Medulla oblongata (tissue), 1 donor: ENCODE data around the gene AKAP13.

ENCODE experiments used
- DNase-seq: peaks from one replicate; pipeline ENCODE4 v3.0.0-alpha.2; 2015; ENCODE audit errors: extremely low spot score

Gene AKAP13

DNA sequence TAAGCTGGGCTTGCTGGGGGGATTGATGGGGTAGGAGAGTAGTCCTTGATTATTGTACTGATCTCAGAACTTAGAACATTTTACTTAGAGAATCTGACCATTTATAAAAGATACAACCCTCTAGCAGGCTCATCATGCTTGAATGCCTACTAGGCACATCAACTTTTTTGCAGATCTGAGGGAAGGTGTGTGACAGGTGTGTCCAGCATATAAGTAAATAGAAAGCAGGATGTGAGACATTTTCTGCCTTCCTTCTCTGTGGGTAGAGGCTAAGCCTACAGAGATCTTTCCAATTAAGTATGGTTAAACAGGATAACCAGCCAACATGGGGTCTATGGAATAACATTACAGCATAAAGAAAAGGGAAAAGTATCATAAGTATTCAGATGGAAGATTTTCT lies 159.1 kb downstream of the AKAP13 start:
- DNase-seq = no peak

DNA sequence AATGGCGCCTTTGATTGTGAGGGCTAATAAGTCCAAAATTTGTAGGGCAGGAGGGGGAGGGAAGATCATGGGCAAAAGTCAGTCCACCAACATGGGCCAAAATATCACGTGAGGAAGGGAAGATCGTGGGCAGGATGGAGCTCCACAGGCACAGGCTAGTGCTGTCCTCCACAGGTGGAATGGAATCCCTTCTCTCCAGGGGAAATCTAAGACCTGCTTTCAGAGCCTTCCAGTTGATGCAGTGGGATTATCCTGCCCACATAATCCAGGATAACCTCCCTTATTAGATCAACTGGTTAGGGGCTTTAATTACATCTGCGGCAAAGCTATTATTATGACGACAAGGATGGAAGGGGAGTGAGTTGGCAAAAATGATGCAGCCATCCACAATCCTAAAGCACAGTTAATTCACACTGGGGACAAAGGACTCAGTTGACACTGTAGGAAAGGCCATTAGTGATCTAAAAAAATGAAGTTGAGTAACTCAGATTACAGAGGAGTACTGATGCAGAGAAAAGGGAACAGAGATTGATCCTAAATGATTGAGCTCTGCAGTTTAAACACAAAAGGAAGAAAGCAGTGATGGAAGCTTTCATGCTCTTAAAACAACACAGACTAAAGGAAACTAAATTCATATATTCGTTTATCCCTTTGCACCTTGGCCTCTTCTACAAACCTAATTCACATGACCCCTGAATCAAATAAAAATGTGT lies 159.8 kb downstream of the AKAP13 start:
- DNase-seq = no peak

DNA sequence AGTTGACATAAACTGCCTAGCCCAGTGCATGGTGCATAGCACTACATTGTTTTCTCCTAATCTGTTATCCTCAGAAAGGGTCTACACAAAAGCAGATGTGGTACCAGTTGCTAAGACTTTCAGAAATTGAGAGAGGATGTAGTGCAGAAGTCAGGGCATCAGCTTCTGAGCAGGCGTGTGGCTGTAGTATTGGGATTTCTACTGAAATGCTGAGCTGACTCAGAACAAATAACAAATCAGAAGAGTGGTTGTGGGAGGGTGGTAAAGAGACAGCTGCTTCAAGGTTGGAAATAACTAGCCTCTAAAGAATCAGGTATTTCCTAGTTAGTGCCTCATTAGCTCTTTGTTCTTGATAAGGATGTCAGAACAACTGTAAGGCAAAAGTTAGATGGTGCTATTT lies 161.3 kb downstream of the AKAP13 start:
- no peak for DNase-seq

DNA sequence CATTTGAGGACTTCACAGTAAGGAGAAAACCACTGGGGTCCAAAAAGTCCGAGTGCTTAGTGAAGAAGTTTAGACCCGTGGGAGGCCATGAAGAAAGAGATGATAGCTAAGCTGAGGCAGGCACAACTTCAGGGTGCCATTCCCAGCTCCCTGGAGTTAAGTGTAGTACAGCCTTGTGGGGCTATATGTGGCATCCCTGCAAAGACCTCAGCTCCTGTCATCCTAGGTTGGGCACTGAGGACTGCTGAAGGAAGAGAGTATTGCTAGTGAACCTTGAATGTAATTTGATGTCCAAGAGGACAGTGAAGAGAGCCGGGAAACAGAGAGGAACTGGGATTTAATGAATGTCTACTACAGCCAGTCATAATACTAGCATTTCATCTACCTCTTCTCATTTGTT lies 162.1 kb downstream of the AKAP13 start:
- DNase-seq = no peak

DNA sequence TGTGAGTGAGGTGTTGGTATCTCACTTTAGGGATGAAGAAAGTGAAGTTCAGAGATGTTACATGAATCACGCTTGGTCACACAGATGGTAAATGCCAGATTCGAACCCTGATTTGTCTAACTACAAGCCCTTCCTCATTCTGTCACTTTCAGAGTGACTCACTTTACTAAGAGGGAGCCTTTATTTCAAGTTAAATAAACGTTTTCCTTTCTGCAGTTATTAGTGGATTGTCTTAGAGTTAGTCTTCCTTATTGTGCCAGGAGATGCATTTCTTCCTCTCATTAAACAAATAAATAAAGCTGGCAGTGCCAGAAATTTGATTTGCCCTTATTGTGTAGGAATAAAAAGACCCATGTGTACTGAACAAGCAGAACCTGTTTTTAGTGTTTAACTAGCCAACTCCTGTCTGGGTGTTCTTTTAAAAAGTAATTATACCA lies 162.5 kb downstream of the AKAP13 start:
- DNase-seq = no peak

DNA sequence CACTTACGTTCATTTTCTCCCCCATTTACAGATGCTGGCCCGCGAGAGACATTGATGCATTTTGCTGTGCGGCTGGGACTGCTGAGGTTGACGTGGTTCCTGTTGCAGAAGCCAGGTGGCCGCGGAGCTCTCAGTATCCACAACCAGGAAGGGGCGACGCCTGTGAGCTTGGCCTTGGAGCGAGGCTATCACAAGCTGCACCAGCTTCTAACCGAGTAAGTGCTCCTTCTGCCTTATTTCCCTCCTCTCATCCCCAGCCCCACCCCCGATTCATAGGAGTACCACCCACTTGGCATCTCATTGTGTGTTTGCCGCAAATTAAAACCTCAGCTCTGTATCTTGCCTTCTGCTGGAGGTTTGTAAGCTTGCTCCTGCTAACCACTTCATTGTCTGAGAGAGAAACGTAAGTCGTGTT lies 163.3 kb downstream of the AKAP13 start:
- peak; percentile 49 for DNase-seq

DNA sequence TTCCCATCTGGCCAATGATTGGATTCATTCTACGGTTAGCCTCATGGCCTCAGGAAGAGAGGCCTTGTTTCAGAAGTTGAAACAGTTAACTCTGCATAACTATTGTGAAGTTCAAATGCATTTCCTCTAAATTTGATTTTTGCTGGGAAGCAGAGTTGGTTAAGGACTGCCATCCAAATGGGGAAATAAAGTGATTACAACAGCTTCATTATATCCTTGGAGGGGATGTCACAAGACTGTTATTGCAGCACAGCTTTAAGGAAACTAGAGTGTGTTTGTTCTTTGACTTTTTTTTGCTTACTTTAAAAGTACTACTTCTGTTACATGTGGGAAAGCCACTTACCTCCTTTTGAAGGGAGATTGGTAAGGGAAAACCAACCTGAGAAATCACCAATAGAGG lies 164.8 kb downstream of the AKAP13 start:
- DNase-seq = peak; percentile 80

DNA sequence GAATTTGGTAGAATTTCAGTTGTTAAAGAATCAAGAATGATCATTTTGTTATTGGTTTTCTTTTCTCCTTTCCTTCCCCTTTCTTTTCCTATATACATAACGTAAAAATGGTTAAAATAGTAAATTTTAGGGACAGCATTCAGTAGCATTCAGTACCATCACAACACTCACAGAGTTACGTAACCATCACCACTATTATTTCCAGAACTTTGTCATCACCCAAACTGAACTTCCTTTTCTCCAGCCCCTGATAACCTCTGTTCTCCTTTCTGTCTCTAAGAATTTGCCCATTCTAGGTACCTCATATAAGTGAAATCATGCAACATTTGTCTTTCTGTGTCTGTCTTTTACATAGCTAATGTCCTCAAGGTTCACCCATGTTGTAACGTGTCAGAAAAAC lies 165.3 kb downstream of the AKAP13 start:
- DNase-seq = peak; percentile 75

DNA sequence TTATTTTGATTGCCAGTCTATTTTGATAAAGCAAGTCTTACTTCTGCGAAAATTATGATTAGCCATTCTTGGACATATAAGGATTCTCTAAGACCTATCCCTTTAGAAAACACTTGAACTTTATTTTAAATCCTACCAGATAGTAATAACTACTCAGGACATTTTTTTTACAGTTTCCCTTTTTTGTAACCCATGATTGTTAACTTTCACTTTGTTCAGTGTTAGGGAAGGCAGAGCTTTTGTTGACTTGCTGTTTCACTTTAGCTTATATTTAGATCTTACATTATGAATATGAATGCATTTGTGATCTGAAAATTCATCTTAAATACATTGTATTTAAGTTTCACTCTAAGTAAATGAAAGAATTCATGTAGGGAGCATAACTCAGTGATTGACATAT lies 167.0 kb downstream of the AKAP13 start:
- no peak for DNase-seq

DNA sequence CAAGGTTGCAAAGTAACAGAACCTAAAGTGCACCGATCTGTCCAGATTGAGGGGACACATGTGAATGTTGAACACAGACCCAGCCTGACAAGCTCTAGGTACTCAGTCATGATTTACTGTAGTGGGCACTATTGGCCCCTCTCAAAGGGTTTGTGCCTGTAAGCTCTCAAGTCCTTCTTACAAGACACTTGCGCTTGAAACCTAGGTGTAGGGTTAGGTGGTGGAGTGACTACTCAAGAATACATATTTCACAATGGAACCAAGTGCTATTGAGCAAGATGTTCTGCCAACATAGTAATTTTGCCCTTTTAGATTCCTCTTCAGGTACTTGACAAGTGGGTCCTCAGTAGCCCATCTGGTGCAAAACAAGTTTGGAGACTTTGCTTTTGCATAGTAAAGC lies 169.9 kb downstream of the AKAP13 start:
- no peak for DNase-seq

DNA sequence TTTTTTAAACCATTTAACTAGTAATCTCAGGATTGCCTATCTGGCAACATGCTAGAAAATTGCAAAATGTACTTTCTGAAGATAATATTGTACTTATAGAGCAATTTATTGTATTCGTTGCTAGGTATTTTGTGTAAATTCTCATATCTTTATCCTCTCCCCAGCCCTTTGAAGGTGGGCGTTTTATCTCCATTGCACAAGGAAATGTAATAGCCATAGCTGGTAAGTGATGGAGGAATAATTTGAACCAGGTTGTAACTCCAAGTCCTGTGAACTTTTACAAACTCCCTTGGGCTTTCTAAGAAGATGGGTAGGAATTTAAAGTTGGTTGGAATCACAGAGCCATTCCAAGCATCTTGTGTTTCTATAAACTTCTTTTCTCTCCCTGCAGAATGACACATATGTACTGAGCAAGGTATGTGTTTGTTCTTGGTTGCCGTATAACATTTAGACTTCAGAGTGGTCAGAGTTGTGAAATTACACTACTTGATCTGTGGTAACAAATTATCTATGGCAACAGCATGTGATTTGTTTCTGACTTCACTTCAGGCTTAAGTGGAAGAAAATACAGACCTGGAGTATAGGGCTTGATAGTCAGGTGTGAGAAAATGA lies 170.9 kb downstream of the AKAP13 start:
- no peak for DNase-seq

DNA sequence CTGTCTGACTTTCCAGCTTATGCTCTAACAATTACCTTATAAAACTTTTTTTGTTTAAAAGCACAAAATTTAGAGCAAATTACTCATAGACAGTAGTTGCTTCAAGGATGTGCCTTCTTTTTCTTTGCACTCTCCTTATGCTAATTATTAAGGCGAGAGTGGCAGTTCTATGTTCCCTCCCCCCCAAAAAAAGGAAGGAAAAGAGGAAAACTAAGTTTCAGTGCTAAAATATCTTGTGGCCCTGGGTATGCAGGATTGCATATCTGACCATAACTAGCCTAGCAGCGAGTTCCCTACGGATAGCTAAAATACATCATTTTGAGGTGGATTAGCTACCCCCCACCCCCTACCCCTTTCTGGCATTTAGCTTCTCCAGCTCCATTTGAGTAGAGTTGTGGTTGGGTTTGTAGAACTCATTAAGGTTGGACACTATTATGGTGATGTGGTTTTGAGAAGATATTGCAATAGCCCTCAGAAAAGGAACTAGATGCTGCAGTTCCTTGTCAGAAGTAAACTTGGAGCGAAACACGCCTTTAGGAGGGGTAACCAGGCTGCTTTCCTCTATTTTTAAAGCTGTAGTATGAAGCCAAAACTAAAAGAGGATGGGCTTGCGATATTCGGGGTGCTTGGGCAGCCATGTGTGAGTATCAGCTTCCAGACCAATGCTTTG lies 174.6 kb downstream of the AKAP13 start:
- DNase-seq = peak; percentile 54

DNA sequence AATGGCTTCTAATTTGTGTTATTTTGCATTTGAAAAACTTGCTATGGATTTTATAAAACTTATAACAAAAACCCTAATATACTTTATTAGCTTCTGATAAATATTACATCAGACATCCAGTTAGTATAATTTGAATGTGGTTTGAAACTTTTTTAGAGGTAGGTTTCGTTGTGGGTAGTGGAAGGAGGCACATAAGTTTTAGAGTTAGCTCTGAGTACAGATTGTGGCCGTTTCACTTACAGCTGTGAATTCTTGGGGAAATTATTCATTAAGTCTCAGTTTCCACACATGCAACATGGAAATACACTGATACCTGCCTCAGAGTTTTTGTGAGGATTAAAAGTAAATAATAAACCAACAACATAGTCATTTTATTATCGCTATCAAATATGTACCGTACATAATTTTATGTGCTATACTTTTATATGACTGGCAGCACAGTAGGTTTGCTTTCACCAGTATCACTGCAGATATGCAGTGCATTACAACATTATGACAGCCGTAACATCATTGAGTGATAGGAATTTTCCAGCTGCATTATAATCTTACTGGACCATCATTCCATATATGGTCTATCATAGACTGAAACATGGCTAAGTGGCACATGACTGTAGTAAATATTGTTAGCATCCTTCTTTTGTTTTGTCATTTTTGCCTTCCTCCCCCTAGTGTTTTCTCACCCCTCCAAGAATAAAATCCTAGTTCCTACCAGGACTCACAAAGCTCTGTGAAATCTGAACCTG lies 175.6 kb downstream of the AKAP13 start:
- DNase-seq = no peak

DNA sequence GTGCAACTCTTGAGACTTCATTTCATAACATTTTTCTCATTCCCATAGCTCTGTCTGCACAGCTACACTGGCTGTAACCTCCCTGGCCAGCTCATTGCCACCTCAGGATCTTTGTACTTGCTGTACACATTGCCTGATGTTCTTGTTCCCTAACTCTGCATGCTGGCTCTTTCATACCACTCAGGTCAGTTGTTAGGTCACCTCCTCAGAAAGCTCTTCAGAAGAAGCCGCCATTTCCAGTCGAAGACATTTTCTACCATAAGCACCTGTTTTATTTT lies 176.2 kb downstream of the AKAP13 start:
- DNase-seq = no peak

DNA sequence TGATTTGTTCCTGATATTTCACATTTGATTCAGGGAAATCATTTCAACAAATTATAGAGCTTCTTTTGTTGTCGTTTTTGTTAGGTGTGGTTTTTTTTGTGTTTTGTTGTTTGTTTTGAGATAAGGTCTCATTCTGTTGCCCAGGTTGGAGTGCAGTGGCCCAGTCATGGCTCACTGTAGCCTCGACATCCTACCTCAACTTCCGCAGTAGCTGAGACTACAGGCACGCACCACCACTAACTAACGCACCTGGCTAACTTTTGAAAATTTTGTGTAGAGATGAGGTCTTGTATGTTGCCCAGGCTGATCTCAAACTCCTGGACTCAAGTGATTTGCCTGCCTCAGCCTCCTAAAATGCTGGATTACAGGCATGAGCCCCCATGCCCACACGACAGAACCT lies 177.0 kb downstream of the AKAP13 start:
- no peak for DNase-seq

DNA sequence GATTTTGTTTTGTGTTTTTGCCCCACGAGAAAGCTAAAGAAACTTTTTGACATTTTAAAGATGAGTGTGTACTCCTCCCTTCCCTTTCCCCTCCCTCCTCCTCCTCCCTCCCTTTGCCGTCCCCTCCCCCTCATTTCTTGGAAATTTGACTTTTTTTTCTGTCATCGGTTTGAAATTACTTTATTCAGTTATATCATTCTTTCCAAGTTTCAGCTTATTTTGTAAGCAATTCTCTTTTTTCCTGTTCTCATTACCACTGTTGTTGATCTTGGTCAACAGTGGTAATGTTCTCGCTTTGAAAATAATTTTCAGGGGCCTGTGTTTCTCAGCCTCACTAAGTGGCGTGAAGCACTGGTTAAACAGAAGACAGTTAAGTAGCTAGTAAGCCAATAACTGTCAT lies 178.4 kb downstream of the AKAP13 start:
- no peak for DNase-seq

DNA sequence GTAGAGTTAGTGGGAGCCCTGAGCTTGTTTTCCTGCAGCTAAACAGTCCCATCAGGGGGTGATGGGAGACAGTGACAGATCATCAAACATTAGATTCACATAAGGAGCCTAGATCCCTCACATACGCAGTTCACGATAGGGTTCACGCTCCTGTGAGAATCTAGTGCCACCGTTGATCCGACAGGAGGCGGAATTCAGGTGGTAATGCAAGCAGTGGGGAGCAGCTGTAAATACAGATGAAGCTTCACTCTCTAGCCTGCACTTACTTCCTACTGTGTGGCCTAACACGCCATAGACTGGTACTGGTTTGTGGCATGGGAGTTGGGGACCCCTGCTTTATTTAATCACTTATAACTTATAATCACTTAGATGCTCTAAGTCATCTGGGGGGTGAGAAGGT lies 179.1 kb downstream of the AKAP13 start:
- no peak for DNase-seq

DNA sequence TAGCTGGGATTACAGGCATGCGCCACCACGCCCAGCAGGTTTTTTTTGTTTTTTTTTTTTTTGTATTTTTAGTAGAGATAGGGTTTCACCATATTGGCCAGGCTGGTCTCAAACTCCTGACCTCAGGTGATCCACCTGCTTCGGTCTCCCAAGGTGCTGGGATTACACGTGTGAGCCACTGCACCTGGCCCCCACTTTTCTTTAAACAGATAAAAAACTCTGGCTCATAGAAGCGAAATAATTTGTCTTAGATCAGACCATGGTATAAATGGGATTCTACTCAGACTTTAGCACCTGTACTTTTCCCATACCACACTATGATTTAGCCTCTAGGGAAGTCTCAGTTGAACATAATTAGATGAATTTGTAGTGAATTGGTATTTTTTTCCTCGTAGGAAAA lies 182.4 kb downstream of the AKAP13 start:
- no peak for DNase-seq

DNA sequence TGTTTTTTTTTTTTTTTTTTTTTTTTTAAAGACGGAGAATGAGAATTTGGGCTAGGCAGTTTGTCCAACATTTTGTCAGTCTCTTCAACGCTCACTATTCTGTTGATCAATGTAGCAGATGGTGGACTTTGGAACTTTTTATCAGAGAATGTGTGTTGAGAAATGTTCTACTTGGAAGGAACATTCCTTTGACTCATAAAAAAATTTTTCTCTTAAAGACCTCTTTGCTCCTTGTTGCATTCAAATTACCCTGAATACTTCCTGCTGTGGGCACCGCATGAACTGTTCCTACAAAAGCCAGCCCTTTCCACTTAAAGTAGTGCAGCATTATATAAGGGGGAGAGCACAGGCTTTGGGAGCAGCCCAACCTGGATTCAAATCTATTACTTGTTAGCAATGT lies 182.9 kb downstream of the AKAP13 start:
- no peak for DNase-seq

DNA sequence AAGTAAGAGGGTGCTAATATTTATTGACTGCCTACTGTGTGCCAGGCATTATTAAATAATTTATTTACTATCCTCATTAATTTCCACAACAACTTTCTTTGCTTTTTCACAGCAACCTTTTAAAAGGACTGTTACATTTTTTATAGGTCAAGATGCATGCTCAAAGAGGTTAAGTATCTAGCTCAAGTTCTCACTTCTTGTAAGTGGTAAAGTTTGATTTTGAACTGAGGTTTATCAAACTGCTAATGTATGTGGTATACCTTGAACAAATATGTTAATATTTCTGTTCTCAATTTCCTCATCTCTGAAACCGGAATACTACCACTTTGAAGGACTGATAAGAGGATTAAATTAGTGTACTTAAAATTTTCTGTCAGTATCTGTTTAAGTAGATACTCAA lies 183.3 kb downstream of the AKAP13 start:
- DNase-seq = no peak

DNA sequence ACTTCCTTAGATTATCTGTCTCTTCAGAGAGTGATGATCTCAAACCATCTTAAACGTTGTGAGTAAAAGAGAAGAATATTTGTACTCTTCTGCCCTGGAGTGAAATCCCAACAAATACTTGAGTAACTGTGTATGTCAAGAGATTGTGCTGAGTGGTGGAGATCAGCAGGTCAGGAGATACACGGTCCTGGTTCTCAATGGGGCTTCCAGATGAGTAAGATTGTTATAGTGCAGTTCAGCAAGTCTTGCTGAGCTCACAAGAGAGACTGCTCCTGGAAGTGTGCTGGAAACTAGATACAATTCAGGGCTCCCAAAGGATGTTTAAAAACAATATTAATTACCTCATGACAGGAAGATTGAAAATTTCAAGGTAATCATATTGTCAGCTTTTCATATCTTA lies 184.3 kb downstream of the AKAP13 start:
- no peak for DNase-seq

DNA sequence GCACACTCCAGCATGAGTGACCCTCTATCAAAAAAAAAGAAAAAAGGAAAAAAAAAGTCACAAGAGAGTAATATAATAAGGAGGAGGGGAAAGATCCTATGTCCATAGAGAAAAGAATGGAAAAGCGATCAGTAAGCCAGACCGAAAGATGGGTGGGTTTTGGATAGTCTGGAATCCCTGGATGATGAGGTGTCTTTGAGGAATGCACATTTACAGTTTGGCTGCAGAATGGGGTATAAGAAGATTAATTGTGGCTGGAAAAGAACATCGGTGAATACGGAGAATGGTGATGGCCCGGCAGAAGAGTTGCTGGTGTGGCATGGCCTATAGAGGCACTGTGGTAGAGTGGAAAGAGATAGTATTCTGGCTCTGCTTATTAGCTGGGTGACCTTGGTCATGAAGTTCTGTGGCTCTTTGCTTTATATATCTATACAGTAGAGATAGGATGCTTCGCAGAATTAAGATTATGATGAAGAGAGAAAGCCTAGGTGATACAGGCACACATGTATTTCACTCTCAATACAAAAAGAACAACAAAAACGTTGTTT lies 187.9 kb downstream of the AKAP13 start:
- no peak for DNase-seq

DNA sequence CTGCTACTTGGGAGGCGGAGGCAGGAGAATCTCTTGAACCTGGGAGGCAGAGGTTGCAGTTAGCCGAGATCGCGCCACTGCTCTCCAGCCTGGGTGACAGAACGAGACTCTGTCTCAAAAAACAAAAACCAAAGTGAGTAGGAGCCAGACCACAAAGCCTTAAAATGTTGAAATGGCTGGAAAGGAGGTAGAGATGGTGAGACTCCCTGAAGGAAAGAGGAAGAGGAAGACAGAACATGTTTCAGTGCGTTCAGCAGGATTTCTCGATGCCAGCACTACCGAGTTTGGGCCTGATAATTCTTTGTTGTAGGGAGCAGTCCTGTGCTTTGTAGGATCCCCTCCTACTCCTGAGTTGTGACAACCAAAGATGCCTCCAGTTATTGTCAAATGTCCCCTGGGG lies 189.9 kb downstream of the AKAP13 start:
- no peak for DNase-seq
